Smooth muscle cell (in vitro differentiated cells): Measurements from ENCODE around the gene CABS1. TPM values are rescaled to one million over a fixed set of nuclear protein-coding genes. Genes with fewer than 3 reads are reported as not detected.

Experiments used
- DNase-seq: peaks from one replicate; lab custom pipeline; 2025; ENCODE audit not compliant: unreplicated experiment; lab: John Stamatoyannopoulos, UW
- H2AFZ ChIP-seq: fragments of 200-600 bp; sonication (generic); 2 replicates; pipeline ENCODE4 v1.6.0; 2016; ENCODE audit warnings: antibody characterized with exemption, low read depth, mild to moderate bottlenecking
- H3F3A ChIP-seq: fragments of 200-600 bp; sonication (generic); 2 replicates; pipeline ENCODE4 v1.6.0; 2017; ENCODE audit warnings: antibody characterized with exemption, low read depth
- H3K27ac ChIP-seq: fragments of 200-600 bp; sonication (generic); 2 replicates; pipeline ENCODE4 v1.5.1; 2016; ENCODE audit warnings: low read depth, mild to moderate bottlenecking
- H3K27me3 ChIP-seq: fragments of 200-600 bp; sonication (generic); 2 replicates; pipeline ENCODE4 v1.6.1; 2016; ENCODE audit warnings: low read depth, mild to moderate bottlenecking
- H3K36me3 ChIP-seq: fragments of 200-600 bp; sonication (generic); 2 replicates; pipeline ENCODE4 v1.5.1; 2016; ENCODE audit warnings: low read depth
- H3K4me1 ChIP-seq: fragments of 200-600 bp; sonication (generic); 2 replicates; pipeline ENCODE4 v1.5.1; 2016; ENCODE audit warnings: low read depth
- H3K4me2 ChIP-seq: fragments of 200-600 bp; sonication (generic); 2 replicates; pipeline ENCODE4 v1.6.0; 2016; ENCODE audit warnings: mild to moderate bottlenecking
- H3K4me3 ChIP-seq: fragments of 200-600 bp; sonication (generic); 2 replicates; pipeline ENCODE4 v1.5.1; 2016; ENCODE audit warnings: mild to moderate bottlenecking
- H3K79me2 ChIP-seq: fragments of 200-600 bp; sonication (generic); 2 replicates; pipeline ENCODE4 v1.6.0; 2016; ENCODE audit warnings: low read depth, mild to moderate bottlenecking
- H3K9ac ChIP-seq: fragments of 200-600 bp; sonication (generic); 2 replicates; pipeline ENCODE4 v1.6.0; 2016; ENCODE audit warnings: low read depth
- H3K9me3 ChIP-seq: fragments of 200-600 bp; sonication (generic); replicated peaks from 2 replicates; pipeline ENCODE4 v1.5.1; 2016; ENCODE audit warnings: low read depth
- H4K20me1 ChIP-seq: fragments of 200-600 bp; sonication (generic); 2 replicates; pipeline ENCODE4 v1.6.0; 2016; ENCODE audit warnings: low read depth
- CTCF ChIP-seq: fragments of 200-600 bp; sonication (generic); IDR thresholded peaks from 2 replicates; pipeline ENCODE4 v1.5.1; 2017; ENCODE audit warnings: borderline replicate concordance, mild to moderate bottlenecking, antibody characterized with exemption; ENCODE audit not compliant: insufficient read depth, poor library complexity, severe bottlenecking
- WGBS: methylation state at CpG from one replicate; pipeline ENCODE4 v1.1.7; 2016; ENCODE audit warnings: low lambda C conversion rate; 5-methylcytosine and 5-hydroxymethylcytosine counted together
- polyA plus RNA-seq: library from polyadenylated mRNA; unstranded; fragments of >200 nt; fragmentation: Nextera tagmentation; extraction: Ambion mirVana; gene quantifications from 2 replicates; pipeline ENCODE4 v1.2.1, GENCODE V29; 2016
- total RNA-seq: library from RNA; depleted of rRNA; stranded (reverse); fragments of >200 nt; gene quantifications from 2 replicates; pipeline ENCODE4 v1.2.3, GENCODE V29; 2014

CABS1 gene
- total and polyA plus RNA-seq, 2 experiments from 2014 or later, result not detected

DNA sequence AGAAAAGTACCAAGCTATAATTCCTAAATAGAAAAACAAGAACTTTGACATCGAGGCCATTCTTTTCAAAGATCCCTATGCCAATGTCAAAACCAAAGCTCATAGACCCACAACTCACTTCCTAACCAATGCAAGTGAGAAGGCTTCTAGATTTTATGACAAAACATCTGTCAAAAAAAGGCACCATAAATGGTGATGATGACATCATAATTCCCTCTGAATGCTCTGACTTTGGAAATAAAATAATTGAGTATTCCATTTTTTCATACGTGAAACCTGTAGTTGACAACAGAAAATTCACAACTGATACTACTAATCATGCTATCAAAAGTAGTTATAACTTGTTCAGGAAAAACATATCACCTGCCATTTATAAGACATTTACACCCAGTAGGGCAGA lies 8.7 kb upstream of the CABS1 start:
- no peak for DNase-seq
- H3K27me3 ChIP-seq, result no peaks in the 10 kb centered on the region
- H3K4me2 ChIP-seq, result no peak overlapping the region
- H4K20me1 ChIP-seq, result no peaks in the 10 kb centered on the region
- H3K4me1 ChIP-seq, result no peaks in the 10 kb centered on the region
- 85% methylated on average over 2 of the region's 2 CpGs for WGBS
- TF ChIP-seq CTCF, result no peak
- no peak overlapping the region for H2AFZ ChIP-seq
- no peak overlapping the region for H3K27ac ChIP-seq
- H3K79me2 ChIP-seq, result no peaks in the 10 kb centered on the region
- H3K9ac ChIP-seq, result no peak overlapping the region
- no peaks in the 10 kb centered on the region for H3F3A ChIP-seq
- no peaks in the 10 kb centered on the region for H3K36me3 ChIP-seq
- H3K9me3 ChIP-seq, result no peaks in the 10 kb centered on the region
- H3K4me3 ChIP-seq, result no peak overlapping the region

- Histone ChIP-seq H3K9ac (no peak overlapping the region), H3K79me2 (no peaks in the 10 kb centered on the region), H3F3A (no peaks in the 10 kb centered on the region), H3K27ac (no peak overlapping the region), H3K4me3 (no peak overlapping the region), H2AFZ (no peak overlapping the region), H3K27me3 (no peaks in the 10 kb centered on the region), H3K36me3 (no peaks in the 10 kb centered on the region), H3K4me1 (no peaks in the 10 kb centered on the region), H3K9me3 (no peaks in the 10 kb centered on the region), H3K4me2 (no peak overlapping the region), H4K20me1 (no peaks in the 10 kb centered on the region)
- DNase-seq, result no peak
- 88% methylated on average over 5 of the region's 5 CpGs for WGBS
- TF ChIP-seq CTCF, result no peak
Measured at GRCh38 chr4:70336043-70336442, 1.3 kb downstream of the CABS1 start.

DNA sequence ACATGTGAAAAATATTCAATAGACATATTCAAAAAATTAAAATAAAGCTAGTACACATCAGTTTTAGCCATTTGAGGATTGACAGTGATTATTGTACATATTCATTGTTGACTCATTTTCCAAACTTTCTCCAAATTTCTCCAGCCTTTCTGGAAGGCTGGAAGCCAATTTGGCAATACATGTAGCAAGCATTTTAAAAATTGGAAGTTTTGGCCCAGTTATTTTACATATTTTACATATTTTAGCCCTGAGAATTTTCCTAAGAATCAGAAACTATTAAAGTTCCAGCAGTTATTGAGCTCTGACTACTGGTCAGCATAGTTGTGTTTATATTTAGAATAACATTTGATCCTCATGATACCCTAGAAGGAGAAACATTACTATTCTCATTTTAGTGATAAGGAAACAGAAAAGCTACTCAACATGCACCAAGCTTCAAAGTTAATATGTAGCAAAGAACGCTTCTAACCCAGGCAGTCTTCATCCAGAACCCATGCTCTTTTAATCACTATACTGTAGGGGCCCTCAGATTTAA lies 3.2 kb downstream of the CABS1 start:
- Histone ChIP-seq H3K79me2 (no peaks in the 10 kb centered on the region), H3K4me2 (no peak overlapping the region), H3K4me3 (no peak overlapping the region), H3K27ac (no peak overlapping the region), H3K36me3 (no peaks in the 10 kb centered on the region), H4K20me1 (no peaks in the 10 kb centered on the region), H3K9me3 (no peaks in the 10 kb centered on the region), H3K27me3 (no peaks in the 10 kb centered on the region), H2AFZ (no peak overlapping the region), H3F3A (no peaks in the 10 kb centered on the region), H3K9ac (no peak overlapping the region), H3K4me1 (no peaks in the 10 kb centered on the region)
- TF ChIP-seq CTCF, result no peak
- no peak for DNase-seq
- whole genome bisulfite sequencing, result 87% methylated on average over 1 of the region's 1 CpG

GRCh38 chr4:70356185-70356584 lies 21.4 kb downstream of the CABS1 start:
- DNase-seq, result no peak
- H3K9ac ChIP-seq, result no peak overlapping the region
- no peaks in the 10 kb centered on the region for H3K79me2 ChIP-seq
- no peak overlapping the region for H3K4me3 ChIP-seq
- no peaks in the 10 kb centered on the region for H3K4me1 ChIP-seq
- no peaks in the 10 kb centered on the region for H3K36me3 ChIP-seq
- WGBS, result 64% methylated on average over 1 of the region's 1 CpG
- H3K9me3 ChIP-seq, result no peaks in the 10 kb centered on the region
- H3F3A ChIP-seq, result no peaks in the 10 kb centered on the region
- no peak overlapping the region for H2AFZ ChIP-seq
- H4K20me1 ChIP-seq, result no peaks in the 10 kb centered on the region
- H3K27ac ChIP-seq, result no peak overlapping the region
- no peak for TF ChIP-seq CTCF
- no peaks in the 10 kb centered on the region for H3K27me3 ChIP-seq
- no peak overlapping the region for H3K4me2 ChIP-seq
